Progenitor cell of endocrine pancreas (in vitro differentiated cells): ENCODE measurements around the gene LRP4. TPM values are rescaled to one million over a fixed set of nuclear protein-coding genes. Genes with fewer than 3 reads are reported as not detected.

Source experiments
- DNase-seq: peaks from one replicate; pipeline ENCODE4 v3.0.0; 2021; ENCODE audit warnings: low spot score; ENCODE audit not compliant: unreplicated experiment
- H3K27ac Mint-ChIP-seq: 2 replicates; pipeline ENCODE4 v1.8.0; 2021; ENCODE audit warnings: mild to moderate bottlenecking, moderate library complexity, mixed read lengths
- H3K27me3 Mint-ChIP-seq: 2 replicates; pipeline ENCODE4 v1.8.0; 2021; ENCODE audit warnings: mixed read lengths
- H3K36me3 Mint-ChIP-seq: 2 replicates; pipeline ENCODE4 v1.8.0; 2022; ENCODE audit warnings: mixed read lengths; ENCODE audit not compliant: insufficient read depth
- H3K4me1 Mint-ChIP-seq: 2 replicates; pipeline ENCODE4 v1.8.0; 2021; ENCODE audit warnings: low read depth, mixed read lengths
- H3K4me3 Mint-ChIP-seq: 2 replicates; pipeline ENCODE4 v1.8.0; 2021; ENCODE audit warnings: low read depth, mild to moderate bottlenecking, moderate library complexity, mixed read lengths
- H3K9me3 Mint-ChIP-seq: 2 replicates; pipeline ENCODE4 v1.8.0; 2021; ENCODE audit warnings: low read depth, mixed read lengths
- total RNA-seq: library from RNA; stranded (reverse); gene quantifications from 2 replicates; pipeline ENCODE4 v1.2.1, GENCODE V29; 2021
- TF ChIP-seq, protein P1 (sequence below): fragments of 200-600 bp; sonication (generic); IDR thresholded peaks from one replicate; pipeline ENCODE4 v1.5.0; 2021; ENCODE audit warnings: antibody characterized with exemption, mild to moderate bottlenecking; ENCODE audit not compliant: unreplicated experiment

LRP4 gene
- total RNA-seq, 1 donor from 2014 or later, result 8.7 TPM

DNA sequence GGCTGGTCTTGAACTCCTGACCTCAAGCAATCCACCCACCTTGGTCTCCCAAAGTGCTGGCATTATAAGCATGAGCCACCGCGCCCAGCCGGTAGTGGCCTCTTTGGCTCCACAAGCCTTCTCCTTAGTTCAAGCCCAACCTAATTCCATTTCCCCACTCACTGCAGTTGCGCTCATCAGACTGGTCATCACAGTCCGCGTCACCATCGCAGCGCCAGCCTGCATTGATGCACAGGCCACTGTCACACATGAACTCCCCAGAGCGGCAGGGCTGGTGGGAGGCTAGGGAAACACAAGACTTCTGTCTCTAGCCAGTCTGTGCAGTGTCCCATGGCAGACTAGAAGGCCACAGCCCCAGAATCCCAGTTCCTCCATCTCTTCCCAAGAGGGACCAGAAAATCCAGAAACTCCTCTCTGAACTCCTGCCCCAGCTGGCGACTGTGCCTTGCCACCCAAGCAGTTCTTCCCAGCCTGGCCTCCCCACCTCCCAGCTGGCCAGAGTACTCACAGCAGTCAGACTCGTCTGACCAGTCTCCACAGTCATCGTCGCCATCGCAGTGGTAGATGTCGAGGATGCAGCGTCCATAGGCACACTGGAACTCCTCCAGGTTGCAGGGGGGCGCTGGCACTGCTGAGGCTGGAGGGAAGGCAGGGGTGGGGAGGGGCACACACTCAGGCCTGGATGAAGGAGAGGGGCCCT, 19.8 kb downstream of the LRP4 start:
- no peaks in the 10 kb centered on the region for H3K4me1 Mint-ChIP-seq
- TF ChIP-seq, protein P1, sequence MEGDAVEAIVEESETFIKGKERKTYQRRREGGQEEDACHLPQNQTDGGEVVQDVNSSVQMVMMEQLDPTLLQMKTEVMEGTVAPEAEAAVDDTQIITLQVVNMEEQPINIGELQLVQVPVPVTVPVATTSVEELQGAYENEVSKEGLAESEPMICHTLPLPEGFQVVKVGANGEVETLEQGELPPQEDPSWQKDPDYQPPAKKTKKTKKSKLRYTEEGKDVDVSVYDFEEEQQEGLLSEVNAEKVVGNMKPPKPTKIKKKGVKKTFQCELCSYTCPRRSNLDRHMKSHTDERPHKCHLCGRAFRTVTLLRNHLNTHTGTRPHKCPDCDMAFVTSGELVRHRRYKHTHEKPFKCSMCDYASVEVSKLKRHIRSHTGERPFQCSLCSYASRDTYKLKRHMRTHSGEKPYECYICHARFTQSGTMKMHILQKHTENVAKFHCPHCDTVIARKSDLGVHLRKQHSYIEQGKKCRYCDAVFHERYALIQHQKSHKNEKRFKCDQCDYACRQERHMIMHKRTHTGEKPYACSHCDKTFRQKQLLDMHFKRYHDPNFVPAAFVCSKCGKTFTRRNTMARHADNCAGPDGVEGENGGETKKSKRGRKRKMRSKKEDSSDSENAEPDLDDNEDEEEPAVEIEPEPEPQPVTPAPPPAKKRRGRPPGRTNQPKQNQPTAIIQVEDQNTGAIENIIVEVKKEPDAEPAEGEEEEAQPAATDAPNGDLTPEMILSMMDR, result no peak
- no peaks in the 10 kb centered on the region for H3K27me3 Mint-ChIP-seq
- H3K27ac Mint-ChIP-seq, result no peak overlapping the region
- no peak for DNase-seq
- no peak overlapping the region for H3K4me3 Mint-ChIP-seq
- H3K9me3 Mint-ChIP-seq, result no peaks in the 10 kb centered on the region
- H3K36me3 Mint-ChIP-seq, result peaks cover 4% of the 10 kb centered on the region

DNA sequence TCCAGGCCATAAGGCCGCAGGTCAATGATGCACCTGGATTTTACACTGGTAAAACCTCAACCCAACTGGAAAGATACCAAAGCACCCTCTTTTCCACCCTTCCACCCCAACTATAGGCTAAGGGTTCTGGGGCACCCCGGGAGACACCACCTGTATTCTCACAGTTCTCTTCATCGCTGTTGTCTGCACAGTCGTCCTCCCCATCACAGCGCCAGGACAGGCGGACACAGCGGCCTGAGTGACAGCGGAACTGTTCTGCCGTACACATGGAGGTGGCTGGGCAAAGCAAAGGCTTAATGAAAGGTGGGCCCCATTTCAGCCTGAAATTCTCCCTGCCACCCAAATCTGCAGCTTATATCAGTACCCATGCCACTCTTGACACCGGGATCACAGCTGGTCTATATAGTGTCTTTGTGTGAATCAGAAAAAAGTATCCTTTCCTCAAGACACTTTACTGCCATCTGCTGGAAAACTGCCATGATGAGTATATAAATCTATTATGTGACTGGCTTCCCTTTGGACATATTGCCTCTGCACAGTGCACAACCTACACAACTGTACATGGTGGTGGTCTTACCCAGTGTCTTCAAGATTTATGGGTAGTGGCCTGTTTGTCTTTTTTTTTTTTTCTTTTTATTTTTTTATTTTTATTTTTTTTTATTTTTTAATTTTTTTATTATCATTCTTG, 21.5 kb downstream of the LRP4 start:
- TF ChIP-seq, protein P1, result peak; percentile 45
- Mint-ChIP-seq H3K27ac (no peak overlapping the region), H3K27me3 (no peaks in the 10 kb centered on the region), H3K9me3 (no peaks in the 10 kb centered on the region), H3K36me3 (peaks cover 4% of the 10 kb centered on the region), H3K4me1 (no peaks in the 10 kb centered on the region), H3K4me3 (no peak overlapping the region)
- no peak for DNase-seq

DNA sequence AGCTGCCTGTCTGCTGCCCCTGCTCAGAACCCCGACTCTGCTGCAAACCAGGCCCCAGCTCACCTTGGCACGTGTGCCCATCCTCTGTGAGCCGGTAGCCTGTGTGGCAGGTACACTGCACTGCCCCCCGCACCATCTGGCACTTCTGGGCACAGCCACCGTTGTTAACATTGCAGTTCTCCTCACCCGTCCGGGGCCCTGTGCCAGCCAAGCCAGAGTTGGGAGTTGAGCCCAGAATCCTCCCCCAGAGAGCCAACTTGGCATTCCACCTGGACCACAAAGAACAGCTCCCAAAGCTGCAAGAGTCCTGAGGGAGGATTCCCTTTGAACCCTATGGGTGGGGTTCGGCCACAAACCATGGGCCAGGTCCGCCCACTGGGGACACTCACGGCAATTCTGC, 22.5 kb downstream of the LRP4 start:
- Mint-ChIP-seq H3K4me1 (no peaks in the 10 kb centered on the region), H3K4me3 (no peak overlapping the region), H3K36me3 (peaks cover 4% of the 10 kb centered on the region), H3K27ac (no peak overlapping the region), H3K9me3 (no peaks in the 10 kb centered on the region), H3K27me3 (no peaks in the 10 kb centered on the region)
- DNase-seq, result no peak
- TF ChIP-seq, protein P1, result no peak

DNA sequence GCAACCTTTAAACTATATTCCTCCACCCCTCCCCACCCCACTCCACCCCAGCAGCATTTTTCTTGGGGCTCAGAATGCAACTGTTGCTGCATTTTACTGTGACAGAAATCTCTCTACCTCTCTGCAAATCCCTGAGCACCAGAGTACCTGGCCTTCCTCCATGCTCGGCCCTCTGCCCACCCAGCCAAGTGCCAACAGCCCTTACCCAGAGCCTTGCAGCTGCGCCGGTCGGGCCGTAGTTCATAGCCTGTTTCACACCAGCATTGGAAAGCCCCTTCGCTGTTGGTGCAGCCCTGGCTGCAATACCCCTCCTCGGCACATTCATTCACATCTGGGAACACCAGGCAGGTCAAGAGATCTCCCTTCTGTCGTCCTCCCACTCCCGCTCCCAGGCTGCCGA, 23.4 kb downstream of the LRP4 start:
- no peak overlapping the region for H3K4me3 Mint-ChIP-seq
- H3K27ac Mint-ChIP-seq, result no peak overlapping the region
- no peak for DNase-seq
- H3K4me1 Mint-ChIP-seq, result no peaks in the 10 kb centered on the region
- TF ChIP-seq, protein P1, result no peak
- no peaks in the 10 kb centered on the region for H3K9me3 Mint-ChIP-seq
- H3K27me3 Mint-ChIP-seq, result no peaks in the 10 kb centered on the region
- H3K36me3 Mint-ChIP-seq, result peaks cover 4% of the 10 kb centered on the region

DNA sequence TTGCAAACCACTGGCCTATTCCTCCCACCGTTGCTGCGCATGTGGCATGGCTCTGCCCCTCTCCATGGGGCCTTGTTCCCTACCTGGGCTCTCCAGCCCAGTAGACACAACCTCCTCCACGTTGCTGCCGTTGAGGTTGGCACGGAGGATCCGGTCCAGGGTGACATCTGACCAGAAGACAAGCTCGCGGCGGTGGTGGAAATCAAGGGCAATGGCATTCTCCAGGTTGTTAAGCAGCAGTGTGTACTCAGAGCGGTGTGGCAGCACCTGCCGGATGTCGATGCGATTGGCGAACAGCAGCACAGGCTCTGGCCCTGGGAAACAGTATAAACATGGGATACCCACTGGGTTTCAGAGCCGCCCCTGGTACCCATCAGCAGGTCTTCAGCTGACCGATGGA, 23.8 kb downstream of the LRP4 start:
- H3K36me3 Mint-ChIP-seq, result peaks cover 4% of the 10 kb centered on the region
- DNase-seq, result no peak
- H3K27me3 Mint-ChIP-seq, result no peaks in the 10 kb centered on the region
- TF ChIP-seq, protein P1, result no peak
- no peaks in the 10 kb centered on the region for H3K4me1 Mint-ChIP-seq
- H3K27ac Mint-ChIP-seq, result no peak overlapping the region
- no peaks in the 10 kb centered on the region for H3K9me3 Mint-ChIP-seq
- no peak overlapping the region for H3K4me3 Mint-ChIP-seq
